ENCODE measurements around the gene IFT81. TPM values are rescaled to one million over a fixed set of nuclear protein-coding genes. Genes with fewer than 3 reads are reported as not detected.
A peak's percentile ranks its signal among the peaks of the same experiment; 100 is the strongest.
"Not testable (repeated sequence)": the region's sequence is repeated elsewhere in the genome, so short reads cannot be mapped to it uniquely, and the experiment has no call there.

Gene IFT81
- total RNA-seq, 4 donors from 2014 or later: 3.6 to 12.6 (median 7.2) TPM

DNA sequence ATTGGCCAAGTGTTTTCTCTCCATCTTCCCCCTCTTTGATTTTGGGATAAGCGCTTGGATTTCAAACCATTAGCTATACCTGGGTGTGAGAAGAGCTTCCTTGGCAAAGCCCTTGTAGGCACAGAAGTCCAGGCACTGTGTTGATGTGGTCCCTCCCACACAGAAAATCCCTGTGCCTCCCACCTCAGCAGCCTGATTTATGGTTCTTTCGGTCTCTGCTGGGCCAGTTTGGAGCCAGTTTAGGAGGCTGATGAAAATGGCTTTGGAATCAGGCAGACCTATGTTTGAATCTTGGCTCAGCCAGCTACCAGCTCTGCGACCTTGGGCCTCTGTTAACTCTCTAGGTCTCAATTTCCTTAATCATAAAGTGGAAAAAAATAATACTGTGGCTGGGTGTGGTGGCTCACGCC is 9.6 kb upstream of the IFT81 start:
- peaks cover 3 to 18% (median 5%) of the 10 kb centered on the region in 3 donors for H3K4me1 ChIP-seq
- no peak for TF ChIP-seq POLR2A (IDR thresholded peaks at IDR 0.05)
- TF ChIP-seq, protein P1, sequence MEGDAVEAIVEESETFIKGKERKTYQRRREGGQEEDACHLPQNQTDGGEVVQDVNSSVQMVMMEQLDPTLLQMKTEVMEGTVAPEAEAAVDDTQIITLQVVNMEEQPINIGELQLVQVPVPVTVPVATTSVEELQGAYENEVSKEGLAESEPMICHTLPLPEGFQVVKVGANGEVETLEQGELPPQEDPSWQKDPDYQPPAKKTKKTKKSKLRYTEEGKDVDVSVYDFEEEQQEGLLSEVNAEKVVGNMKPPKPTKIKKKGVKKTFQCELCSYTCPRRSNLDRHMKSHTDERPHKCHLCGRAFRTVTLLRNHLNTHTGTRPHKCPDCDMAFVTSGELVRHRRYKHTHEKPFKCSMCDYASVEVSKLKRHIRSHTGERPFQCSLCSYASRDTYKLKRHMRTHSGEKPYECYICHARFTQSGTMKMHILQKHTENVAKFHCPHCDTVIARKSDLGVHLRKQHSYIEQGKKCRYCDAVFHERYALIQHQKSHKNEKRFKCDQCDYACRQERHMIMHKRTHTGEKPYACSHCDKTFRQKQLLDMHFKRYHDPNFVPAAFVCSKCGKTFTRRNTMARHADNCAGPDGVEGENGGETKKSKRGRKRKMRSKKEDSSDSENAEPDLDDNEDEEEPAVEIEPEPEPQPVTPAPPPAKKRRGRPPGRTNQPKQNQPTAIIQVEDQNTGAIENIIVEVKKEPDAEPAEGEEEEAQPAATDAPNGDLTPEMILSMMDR (IDR thresholded peaks at IDR 0.05): no peak
- DNase-seq: no peak
- no peak overlapping the region for H3K4me3 ChIP-seq
- no peaks in the 10 kb centered on the region for H3K36me3 ChIP-seq
- H3K27me3 ChIP-seq: no peaks in the 10 kb centered on the region
- 70 to 78% methylated on average over 4 of the region's 4 CpGs for WGBS, 2 donors
- H3K27ac ChIP-seq: peak overlapping the region in 3 of 4 donors; percentile 42 to 70 (median 67)
- intact Hi-C loops (cut with DNase I): loop anchor here (10.0 kb wide), 1 partner anchor 110 kb away; no protein-coding TSS in a partner anchor
- no peaks in the 10 kb centered on the region for H3K9me3 ChIP-seq

DNA sequence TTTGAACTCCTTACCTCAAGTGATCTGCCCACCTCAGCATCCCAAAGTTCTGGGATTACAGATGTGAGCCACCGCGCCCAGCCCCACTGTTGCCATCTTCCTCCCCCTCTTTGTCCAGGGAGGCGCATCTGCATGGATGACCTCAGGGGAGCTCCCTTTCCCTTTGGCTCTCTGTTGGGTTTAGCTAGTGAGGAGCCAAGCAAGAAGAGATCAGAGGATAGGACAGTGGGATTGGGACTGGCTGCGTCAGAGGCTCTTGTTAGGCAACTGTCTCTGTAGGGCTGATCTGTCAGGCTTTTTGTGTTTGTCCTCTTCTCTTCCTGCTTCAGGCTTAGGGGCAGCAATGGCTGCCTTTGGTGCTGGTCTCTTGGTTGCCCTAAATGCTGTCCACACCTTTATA is 8.5 kb upstream of the IFT81 start:
- peaks cover 0 to 14% (median 0%) of the 10 kb centered on the region in 3 donors for H3K4me1 ChIP-seq
- TF ChIP-seq POLR2A (IDR thresholded peaks at IDR 0.05): no peak
- TF ChIP-seq, protein P1 (IDR thresholded peaks at IDR 0.05): no peak
- intact Hi-C loops (cut with DNase I): loop anchor here (10.0 kb wide), 1 partner anchor 109 kb away; no protein-coding TSS in a partner anchor
- no peak overlapping the region for H3K4me3 ChIP-seq
- peak overlapping the region in 3 of 4 donors; percentile 42 to 70 (median 67) for H3K27ac ChIP-seq
- H3K27me3 ChIP-seq: no peaks in the 10 kb centered on the region
- DNase-seq: no peak
- H3K36me3 ChIP-seq: no peaks in the 10 kb centered on the region
- 100% methylated on average over 1 of the region's 4 CpGs; no CpG with 5 or more reads in 1 of the 2 donors for WGBS, 2 donors
- no peaks in the 10 kb centered on the region for H3K9me3 ChIP-seq

DNA sequence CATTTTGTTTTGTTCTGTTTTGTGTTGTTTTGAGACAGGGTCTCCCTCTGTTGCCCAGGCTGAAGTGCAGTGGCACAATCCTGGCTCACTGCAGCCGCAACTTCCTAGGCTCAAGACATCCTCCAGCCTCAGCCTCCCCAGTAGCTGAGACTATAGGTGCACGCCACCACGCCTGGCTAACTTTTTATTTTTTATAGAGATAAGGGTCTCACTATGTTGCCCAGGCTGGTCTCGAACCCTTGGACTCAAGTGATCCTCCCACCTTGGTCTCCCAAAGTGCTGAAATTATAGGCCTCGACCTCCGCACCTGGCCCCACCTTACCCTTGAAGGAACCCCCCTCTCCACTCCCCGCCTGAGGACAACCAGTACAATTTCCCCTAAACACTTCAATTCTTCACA is 7.5 kb upstream of the IFT81 start:
- Histone ChIP-seq H3K4me1 (peaks cover 0 to 14% (median 0%) of the 10 kb centered on the region in 3 donors), H3K4me3 (no peak overlapping the region), H3K9me3 (no peaks in the 10 kb centered on the region), H3K27ac (peak overlapping the region in 3 of 4 donors; percentile 42 to 73 (median 67)), H3K27me3 (no peaks in the 10 kb centered on the region), H3K36me3 (no peaks in the 10 kb centered on the region)
- TF ChIP-seq, protein P1 (IDR thresholded peaks at IDR 0.05): no peak
- no peak for TF ChIP-seq POLR2A (IDR thresholded peaks at IDR 0.05)
- WGBS, 2 donors: 90 to 93% methylated on average over 6 to 7 of the region's 7 CpGs
- intact Hi-C loops (cut with DNase I): loop anchor here (10.0 kb wide), 1 partner anchor 108 kb away; no protein-coding TSS in a partner anchor
- no peak for DNase-seq

DNA sequence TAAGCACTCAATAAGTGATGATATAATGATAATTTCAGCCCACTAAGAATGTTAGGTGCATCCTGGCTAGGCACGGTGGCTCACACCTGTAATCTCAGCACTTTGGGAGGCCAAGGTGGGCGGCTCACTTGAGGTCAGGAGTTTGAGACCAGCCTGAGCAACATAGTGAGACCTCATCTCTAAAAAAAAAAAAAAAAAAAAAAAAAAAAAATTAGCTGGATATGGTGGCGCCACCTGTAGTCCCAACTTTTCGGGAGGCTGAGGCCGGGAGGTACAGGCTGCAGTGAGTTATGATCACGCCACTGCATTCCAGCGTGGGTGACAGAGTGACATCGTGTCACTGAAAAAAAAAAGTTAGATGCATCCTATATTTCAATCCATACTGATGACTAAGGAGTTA is 6.9 kb upstream of the IFT81 start:
- H3K4me3 ChIP-seq, DNase-seq, H3K9me3 ChIP-seq, H3K27me3 ChIP-seq, H3K36me3 ChIP-seq: not testable (repeated sequence)
- 69 to 72% methylated on average over 7 to 8 of the region's 8 CpGs for WGBS, 2 donors
- Histone ChIP-seq H3K27ac (peak overlapping the region in 3 of 4 donors; percentile 42 to 73 (median 67)), H3K4me1 (peaks cover 0 to 14% (median 0%) of the 10 kb centered on the region in 3 donors)
- intact Hi-C loops (cut with DNase I): loop anchor here (10.0 kb wide), 1 partner anchor 108 kb away; no protein-coding TSS in a partner anchor

DNA sequence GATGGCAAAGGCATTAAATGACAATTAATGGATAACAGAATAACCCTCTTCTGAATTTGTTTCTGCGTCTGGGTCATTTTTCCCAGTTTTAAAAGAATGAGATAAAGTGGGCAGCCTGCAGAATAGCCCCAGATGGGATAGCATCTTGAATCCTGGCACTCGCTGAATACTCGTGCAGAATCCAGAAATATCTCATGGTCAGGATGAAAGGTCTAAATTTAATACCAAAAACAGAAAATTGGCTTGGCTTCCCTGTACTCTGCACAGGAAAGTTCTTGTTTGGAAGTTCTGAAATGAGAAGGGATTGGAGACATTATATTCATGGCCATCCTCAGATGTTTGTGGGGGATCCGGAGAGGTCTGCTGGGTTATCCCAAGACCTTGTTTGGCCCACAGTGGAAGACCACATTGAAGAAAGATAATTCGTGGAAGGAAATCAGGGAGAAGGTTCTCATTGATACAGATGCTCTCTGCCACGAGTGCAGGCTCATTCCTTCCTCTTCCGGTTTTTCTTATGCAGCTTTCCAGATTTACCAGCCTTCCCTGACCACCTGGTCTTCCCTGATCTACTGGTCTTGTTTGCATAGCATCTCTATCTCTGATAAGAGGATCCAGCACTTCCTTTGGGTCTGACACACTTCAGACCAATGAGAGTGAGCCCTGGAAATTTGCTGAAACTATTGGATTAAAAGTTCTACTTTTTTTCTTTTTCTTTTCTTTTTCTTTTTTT is 6.0 kb upstream of the IFT81 start:
- TF ChIP-seq, protein P1 (IDR thresholded peaks at IDR 0.05): no peak
- TF ChIP-seq POLR2A (IDR thresholded peaks at IDR 0.05): no peak
- no peaks in the 10 kb centered on the region for H3K9me3 ChIP-seq
- no peak overlapping the region for H3K4me3 ChIP-seq
- DNase-seq: no peak
- intact Hi-C loops (cut with DNase I): loop anchor here (10.0 kb wide), 1 partner anchor 107 kb away; no protein-coding TSS in a partner anchor
- H3K36me3 ChIP-seq: no peaks in the 10 kb centered on the region
- H3K27me3 ChIP-seq: no peaks in the 10 kb centered on the region
- H3K4me1 ChIP-seq: peaks cover 0 to 14% (median 0%) of the 10 kb centered on the region in 3 donors
- peak overlapping the region; percentile 37 to 73 (median 68) for H3K27ac ChIP-seq
- 39% methylated on average over 7 of the region's 7 CpGs for WGBS, 2 donors
